ENCODE results near the gene OCSTAMP.
A peak's percentile ranks its signal among the peaks of the same experiment; 100 is the strongest.

OCSTAMP gene

DNA sequence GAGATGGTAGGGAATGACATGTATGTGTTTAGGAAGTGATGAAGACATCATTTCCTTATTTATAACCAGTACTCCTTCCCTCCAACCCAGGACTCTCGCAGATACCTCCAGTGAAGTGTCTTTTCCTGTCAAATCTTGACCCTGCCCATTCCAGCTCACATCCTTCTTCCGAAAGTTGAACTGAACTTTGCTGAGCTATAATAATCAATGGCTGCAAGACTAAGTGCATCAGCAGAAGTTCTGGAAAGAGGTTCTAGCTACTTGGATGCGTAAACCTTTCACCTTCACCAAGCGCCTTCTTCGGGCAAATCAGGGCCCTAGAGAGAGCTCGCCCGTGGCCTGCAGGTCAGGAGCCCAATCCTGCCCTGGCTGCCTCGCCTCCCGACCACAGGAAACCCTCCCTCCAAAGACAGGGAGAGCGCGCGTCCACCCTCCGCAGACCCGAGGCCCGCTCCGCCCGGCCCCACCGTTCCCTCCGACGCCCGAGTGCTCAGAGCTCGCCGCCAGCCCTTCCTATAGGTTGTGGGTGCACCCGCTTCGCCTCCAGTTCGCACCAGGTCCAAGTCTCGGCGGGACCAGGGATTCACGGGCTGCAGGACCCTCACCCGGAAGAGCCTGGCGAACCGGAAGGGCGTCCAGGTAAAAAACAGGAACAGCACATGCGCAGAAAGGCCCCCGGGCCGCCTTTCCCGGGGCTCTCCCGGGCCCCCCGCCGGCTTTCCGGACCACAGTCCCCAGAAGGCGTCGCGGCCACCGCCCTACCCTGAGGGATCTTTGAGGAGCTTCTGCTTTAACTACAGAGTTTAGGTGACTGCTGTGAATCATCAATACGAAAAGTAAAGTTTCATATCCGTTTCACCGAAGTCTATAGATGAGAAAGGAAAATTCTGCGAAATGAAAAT lies 37.3 kb downstream of the OCSTAMP start, which contains the start of gene ZNF334:
TSS of gene ZNF334 (minus strand) at position 617 of the 902 bp plus-strand sequence. CDS start 1,457 bp downstream, outside the sequence.
- peak; percentile 95 for DNase-seq

DNA sequence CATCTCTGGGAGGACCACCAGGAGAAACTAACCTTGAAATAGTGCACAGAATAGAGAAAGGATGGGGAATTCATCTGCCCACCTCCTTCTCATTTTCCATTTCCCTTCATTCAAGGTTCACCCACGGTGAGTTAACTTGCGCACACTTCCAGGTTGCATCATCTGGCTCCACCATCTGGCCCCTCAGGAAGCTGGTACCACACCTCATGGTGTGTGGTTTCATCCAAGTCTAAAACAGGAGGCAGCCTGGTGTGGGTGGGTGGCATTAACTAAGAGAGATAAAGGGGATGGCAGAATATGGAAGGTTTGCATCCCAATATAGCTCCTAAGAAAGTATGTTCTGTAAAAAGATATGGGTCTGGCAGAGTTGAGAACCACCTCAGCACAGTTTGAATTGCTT lies 40.9 kb downstream of the OCSTAMP start:
- DNase-seq = peak; percentile 7

DNA sequence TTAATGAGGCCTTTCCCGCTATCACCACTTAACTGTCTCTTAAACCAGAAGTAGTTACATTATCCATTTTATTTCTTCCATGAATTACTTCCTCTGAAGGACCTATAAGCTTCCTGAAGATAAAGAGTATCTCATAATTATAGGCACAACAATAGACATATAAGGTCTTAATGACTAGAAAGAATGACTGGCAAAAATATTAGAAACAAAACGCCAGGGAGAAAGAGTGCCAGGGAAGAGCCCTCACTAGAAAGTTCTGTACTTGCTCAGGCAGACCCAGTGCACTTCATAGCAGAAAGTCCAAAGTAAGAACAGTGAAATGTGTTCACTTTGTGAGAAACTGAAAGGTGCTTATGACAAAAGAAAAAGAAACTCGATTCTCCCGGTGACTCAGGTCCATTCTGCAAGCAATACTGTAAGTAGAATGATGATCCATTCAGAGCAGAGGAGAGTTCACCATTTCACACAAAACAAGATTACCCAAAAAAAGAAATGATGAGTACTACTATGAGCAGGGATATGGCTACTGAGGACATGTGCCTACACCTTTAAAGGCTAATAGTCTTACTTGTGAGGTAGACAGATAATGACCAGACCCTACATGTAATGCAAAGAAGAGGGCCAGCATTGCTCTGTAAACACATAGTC lies 42.6 kb downstream of the OCSTAMP start:
- DNase-seq = no peak

DNA sequence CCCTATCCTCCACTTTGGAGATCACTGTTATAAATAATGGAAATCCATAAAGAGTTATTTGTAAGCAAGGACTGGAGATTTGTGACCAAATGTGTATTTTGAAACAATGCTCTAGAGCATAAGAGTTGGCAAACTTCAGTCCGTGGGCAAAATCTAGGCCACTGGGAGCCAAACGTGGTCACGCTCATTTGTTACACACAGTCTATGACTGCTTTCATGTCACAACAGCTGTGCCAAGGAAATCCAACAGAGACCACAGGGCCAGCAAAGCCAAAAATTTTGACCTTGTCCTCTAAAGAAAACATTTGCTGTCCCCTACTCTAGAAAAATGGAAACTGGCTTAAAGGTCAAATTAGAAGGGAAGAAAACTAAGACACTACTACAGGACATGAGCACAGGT lies 44.9 kb downstream of the OCSTAMP start:
- no peak for DNase-seq

DNA sequence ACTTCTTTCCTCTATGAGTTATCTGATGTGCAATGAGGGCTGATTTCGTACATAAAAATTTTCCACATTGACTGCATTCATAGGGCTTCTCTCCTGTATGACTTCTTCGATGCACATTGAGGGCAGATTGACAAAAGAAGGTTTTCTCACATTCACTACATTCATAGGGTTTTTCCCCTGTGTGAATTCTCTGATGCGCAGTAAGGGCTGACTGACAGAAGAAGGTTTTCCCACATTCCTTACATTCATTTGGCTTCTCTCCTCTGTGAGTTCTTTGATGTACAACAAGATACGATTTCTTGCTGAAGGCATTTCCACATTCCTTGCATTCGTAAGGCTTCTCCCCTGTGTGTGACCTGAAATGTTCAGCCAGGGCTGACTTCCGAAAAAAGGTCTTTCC lies 48.5 kb downstream of the OCSTAMP start:
- DNase-seq = no peak

DNA sequence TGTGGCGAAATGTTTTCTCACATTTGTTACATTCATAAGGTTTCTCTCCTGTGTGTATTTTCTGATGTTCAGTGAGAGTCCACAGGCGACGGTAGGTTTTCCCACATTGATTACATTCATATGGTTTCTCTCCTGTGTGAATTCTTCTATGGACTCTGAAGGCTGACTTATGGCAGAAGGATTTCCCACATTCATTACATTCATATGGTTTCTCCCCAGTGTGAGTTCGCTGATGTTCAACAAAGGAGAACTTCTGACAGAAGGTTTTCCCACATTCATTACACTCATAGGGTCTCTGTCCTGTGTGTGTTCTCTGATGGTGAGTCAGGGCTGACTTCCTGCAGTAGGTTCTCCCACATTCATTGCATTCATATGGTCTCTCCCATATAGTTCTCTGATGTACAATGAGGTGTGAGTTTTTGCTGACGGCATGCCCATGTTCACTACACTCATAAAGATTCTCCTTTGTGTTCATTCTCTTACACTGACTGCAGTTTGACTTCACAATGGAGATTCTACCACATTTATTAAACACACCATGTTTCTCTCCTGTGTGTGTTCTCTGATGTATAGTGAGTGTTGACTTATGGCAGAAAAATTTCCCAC lies 49.0 kb downstream of the OCSTAMP start:
- no peak for DNase-seq

DNA sequence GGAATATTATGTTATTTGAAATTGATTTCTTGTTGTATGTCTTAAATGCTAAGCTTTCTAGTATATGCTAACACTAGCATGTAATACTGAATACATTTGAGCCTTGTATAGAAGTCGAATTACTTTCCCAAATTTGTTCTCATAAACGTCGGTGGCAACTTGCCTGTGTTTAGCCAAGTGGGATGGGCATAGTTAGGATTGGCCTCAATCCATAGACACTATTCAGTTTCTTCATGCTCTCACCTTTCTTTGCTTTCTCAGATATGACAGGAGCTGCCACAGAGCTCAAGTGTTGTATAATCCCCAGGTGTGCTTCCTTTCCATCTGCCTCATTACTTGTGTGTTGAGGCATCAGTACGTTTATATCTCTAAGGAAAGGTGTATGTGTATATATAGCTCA lies 56.4 kb downstream of the OCSTAMP start:
- no peak for DNase-seq

DNA sequence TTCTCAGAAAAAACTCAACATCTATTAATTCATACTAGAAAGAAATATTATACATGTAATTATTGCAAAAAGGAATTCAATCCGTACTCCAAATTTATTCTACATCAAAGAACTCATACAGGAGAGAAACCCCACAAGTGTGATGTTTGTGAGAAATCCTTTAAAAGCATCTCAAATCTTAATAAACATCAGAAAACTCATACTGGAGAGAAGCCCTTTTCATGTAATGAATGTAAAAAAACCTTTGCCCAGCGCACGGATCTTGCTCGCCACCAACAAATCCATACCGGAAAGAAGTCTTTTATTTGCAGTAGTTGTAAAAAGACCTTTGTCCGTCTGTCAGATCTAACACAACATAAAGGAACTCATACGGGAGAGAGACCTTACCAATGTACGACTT lies 59.1 kb downstream of the OCSTAMP start:
- DNase-seq = no peak
